Memory B cell (primary cell): Measurements from ENCODE around the gene MAMDC2.
A peak's percentile ranks its signal among the peaks of the same experiment; 100 is the strongest.

Experiments used
- ATAC-seq: fragments of 150-1000 bp; cut with Tn5 transposase; 2 replicates; pipeline ENCODE4 v1.10.0; 2021; ENCODE audit warnings: low read depth, mild to moderate bottlenecking, moderate library complexity
- DNase-seq, 2 donors: peaks; one replicate each; pipeline ENCODE4 v3.0.0; 2022; ENCODE audit warnings: low spot score in 2 of 2
- H3K27ac Mint-ChIP-seq: one replicate; pipeline ENCODE4 v1.8.0; 2022; ENCODE audit warnings: mild to moderate bottlenecking, moderate library complexity, mixed read lengths
- H3K27me3 Mint-ChIP-seq: one replicate; pipeline ENCODE4 v1.8.0; 2022; ENCODE audit warnings: mixed read lengths
- H3K36me3 Mint-ChIP-seq: one replicate; pipeline ENCODE4 v1.8.0; 2022; ENCODE audit warnings: mild to moderate bottlenecking, mixed read lengths
- H3K4me1 Mint-ChIP-seq: one replicate; pipeline ENCODE4 v1.8.0; 2022; ENCODE audit warnings: mixed read lengths
- H3K4me3 Mint-ChIP-seq: one replicate; pipeline ENCODE4 v1.8.0; 2022; ENCODE audit warnings: mild to moderate bottlenecking, moderate library complexity, mixed read lengths
- H3K9me3 Mint-ChIP-seq: one replicate; pipeline ENCODE4 v1.8.0; 2022; ENCODE audit warnings: mixed read lengths

Gene MAMDC2

DNA sequence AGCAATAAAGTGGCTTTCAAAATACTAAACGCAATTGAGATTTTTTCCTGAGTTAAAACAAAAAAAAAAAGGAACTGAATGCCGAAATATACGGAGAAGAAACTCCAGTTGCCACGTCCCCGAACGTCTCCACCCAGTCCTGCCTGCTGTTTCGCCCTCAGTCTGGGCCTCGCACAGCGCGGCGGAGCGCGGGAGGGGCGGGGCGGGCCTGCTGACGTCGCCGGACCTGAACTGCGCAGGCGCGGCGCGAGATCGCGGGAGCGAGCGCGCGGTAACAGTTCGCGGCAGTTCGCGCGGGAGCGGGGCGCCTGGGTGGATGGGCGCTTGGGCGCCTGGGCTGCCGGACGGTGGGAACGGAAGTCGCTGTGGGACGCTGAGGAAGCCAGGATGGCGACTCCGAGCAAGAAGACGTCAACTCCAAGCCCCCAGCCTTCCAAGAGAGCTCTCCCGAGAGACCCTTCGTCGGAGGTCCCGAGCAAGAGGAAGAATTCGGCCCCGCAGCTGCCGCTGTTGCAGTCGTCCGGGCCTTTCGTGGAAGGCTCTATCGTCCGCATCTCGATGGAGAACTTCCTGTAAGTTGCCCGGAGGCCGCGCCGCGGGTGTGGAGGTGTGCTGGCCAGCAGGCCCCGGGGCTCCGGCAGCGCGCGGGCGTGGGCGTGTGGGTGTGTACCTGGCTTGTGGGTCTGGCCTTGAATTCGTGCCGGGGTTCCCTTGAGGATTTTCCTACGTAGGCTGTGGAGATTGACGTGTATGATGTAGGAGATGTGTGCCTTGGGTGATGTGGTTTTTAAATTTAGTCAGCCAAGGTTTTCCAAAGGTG is 215.3 kb downstream of the MAMDC2 start, which contains the start of gene SMC5:
Gene SMC5, plus strand, starts transcription at position 287 of the 820 bp plus-strand sequence. Its CDS starts 101 bp downstream, at position 388.
- peak within 1 kb of the TSS; percentile 86 for H3K4me3 Mint-ChIP-seq
- H3K4me1 Mint-ChIP-seq = peaks cover 34% of the 10 kb centered on the region
- H3K27me3 Mint-ChIP-seq = no peaks in the 10 kb centered on the region
- H3K36me3 Mint-ChIP-seq = peaks cover 12% of the 10 kb centered on the region
- H3K9me3 Mint-ChIP-seq = no peaks in the 10 kb centered on the region
- DNase-seq = peak; percentile 88 to 91
- peak within 1 kb of the TSS; percentile 92 for H3K27ac Mint-ChIP-seq
- peak; percentile 84 for ATAC-seq

DNA sequence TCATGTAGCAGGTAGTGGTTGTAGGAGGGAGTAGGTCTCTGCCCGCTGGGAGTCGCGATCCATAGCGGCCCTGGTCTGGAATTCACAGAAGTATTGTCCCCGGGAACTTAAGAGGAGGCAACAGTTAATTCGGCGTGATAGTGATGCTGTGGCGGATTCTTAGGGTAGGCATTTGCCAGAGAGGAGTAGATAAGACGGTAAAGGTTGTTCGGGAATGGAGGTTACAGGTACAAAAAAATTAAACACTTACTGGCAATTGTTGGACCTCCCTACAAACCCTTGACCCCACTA is 215.8 kb downstream of the MAMDC2 start:
- Mint-ChIP-seq H3K9me3 (no peaks in the 10 kb centered on the region), H3K27me3 (no peaks in the 10 kb centered on the region), H3K4me1 (peaks cover 34% of the 10 kb centered on the region), H3K4me3 (peak overlapping the region; percentile 86), H3K27ac (peak overlapping the region; percentile 92), H3K36me3 (peaks cover 12% of the 10 kb centered on the region)
- DNase-seq (no peak), ATAC-seq (no peak)

DNA sequence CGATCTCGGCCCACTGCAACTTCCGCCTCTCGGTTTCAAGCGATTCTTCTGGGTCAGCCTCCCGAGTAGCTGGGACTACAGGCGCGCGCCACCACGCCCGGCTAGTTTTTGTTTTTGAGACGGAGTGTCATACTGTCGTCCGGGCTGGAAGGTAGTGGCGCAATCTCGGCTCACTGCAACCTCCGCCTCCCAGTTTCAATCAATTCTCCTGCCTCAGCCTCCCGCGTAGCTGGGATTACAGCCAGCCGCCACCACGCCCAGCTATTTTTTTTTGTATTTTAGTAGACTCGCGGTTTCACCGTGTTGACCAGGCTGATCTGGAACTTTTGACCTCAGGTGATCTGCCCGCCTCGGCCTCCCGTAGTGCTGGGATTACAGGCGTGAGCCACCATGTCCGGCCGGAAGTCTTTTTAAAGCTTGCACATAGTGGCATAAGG is 216.4 kb downstream of the MAMDC2 start:
- peak overlapping the region; percentile 86 for H3K4me3 Mint-ChIP-seq
- H3K36me3 Mint-ChIP-seq = peaks cover 14% of the 10 kb centered on the region
- DNase-seq (no peak), ATAC-seq (no peak)
- peaks cover 34% of the 10 kb centered on the region for H3K4me1 Mint-ChIP-seq
- no peaks in the 10 kb centered on the region for H3K9me3 Mint-ChIP-seq
- peak overlapping the region; percentile 92 for H3K27ac Mint-ChIP-seq
- H3K27me3 Mint-ChIP-seq = no peaks in the 10 kb centered on the region

DNA sequence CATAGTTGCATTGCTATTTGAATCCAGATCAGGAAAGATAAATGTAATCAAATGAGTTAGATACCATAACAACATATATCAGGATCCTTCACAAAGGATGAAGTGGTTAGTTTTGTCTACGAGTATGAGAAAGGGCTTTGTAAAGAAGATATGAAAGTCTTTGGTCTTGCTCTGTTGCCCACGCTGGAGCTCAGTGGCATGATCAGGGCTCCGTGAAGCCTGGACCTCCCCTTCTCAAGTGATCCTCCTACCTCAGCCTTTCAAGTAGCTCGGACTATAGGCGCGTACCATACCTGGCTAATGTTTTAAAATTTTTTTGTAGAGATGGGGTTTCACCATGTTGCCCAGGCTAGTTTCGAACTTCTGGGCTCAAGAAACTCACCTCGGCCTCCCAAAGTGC is 217.0 kb downstream of the MAMDC2 start:
- DNase-seq = peak in 1 of 2 donors; percentile 11
- no peaks in the 10 kb centered on the region for H3K9me3 Mint-ChIP-seq
- H3K27me3 Mint-ChIP-seq = no peaks in the 10 kb centered on the region
- peak; percentile 19 for ATAC-seq
- H3K4me1 Mint-ChIP-seq = peaks cover 34% of the 10 kb centered on the region
- peaks cover 17% of the 10 kb centered on the region for H3K36me3 Mint-ChIP-seq
- H3K4me3 Mint-ChIP-seq = peak overlapping the region; percentile 86
- peak overlapping the region; percentile 92 for H3K27ac Mint-ChIP-seq

DNA sequence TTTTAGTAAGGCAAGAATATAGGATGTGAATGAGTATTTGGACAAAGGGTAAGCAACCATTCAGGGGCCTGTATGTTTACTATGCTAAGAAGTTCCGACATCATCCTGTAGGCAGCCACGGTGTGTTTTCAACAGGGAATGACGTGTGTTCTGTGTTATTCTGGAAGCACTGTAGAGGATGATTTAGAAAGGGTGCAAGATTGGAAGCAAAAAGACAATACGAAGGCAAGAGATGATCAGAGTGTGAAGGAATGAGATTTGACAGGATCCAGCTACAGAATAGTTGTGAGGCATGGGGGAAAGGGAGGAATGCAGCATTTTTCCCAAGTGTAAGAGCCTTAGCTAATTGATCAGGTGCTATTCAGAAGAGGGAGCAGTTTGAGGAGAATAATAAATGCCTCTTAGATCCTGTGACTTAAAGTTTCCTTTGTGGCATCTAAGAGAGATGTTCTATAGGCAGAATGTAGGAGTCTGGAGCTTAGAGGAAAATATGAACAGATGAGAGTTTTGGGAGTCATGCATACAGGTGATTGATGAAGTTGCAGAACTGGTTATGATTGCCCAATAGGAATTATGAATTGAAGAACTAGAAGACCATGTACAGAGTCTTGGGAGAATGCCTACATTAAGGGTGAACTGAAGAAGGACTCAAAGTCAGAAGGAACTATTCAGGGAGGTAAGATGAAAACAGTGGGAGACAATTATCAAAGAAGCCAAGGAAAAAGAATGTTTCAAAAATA is 217.7 kb downstream of the MAMDC2 start:
- peak overlapping the region; percentile 1 for H3K4me3 Mint-ChIP-seq
- no peak overlapping the region for H3K27ac Mint-ChIP-seq
- peaks cover 19% of the 10 kb centered on the region for H3K36me3 Mint-ChIP-seq
- H3K9me3 Mint-ChIP-seq = no peaks in the 10 kb centered on the region
- no peaks in the 10 kb centered on the region for H3K27me3 Mint-ChIP-seq
- peaks cover 34% of the 10 kb centered on the region for H3K4me1 Mint-ChIP-seq
- ATAC-seq (no peak), DNase-seq (no peak)

DNA sequence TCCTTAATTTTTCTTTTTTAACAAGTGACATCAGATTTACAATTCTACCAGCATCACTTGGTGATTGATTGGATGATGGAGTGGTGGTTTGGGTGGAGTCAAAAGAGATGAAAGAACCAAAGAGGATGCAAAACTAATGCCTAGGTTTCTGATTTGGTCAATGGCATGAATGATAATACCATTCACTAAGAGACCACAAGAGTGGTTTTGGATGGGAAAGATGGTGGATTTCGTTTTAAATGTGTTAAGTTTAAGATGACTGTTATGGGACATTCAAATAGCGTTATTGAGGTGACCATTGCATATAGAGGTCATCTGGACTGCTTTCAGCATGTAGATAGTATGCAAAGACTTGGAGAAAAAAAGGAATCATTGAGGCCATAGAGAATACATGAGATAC is 218.7 kb downstream of the MAMDC2 start:
- H3K27ac Mint-ChIP-seq = no peak overlapping the region
- H3K9me3 Mint-ChIP-seq = no peaks in the 10 kb centered on the region
- peaks cover 34% of the 10 kb centered on the region for H3K4me1 Mint-ChIP-seq
- H3K4me3 Mint-ChIP-seq = no peak overlapping the region
- peaks cover 19% of the 10 kb centered on the region for H3K36me3 Mint-ChIP-seq
- ATAC-seq (no peak), DNase-seq (no peak)
- H3K27me3 Mint-ChIP-seq = no peaks in the 10 kb centered on the region

DNA sequence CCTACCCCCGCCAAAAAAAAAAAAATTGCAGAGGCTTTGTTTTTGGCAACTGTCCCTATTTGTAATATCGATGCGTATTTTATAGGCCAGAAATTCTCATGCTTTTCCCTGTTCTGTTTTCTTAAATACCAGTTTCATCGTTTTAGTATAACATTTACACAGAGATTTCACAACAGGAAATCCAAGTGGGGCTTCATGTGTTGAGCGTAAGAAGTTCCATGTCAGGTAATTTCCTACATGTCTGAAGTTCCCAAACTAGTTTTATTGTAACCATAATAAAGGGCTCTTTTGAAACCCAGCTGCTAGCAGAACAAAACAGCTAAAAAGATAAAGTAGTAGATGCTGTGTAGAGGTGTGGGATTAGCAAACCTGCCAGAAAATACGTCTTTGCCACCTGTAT is 219.3 kb downstream of the MAMDC2 start:
- H3K4me1 Mint-ChIP-seq = peaks cover 34% of the 10 kb centered on the region
- peaks cover 21% of the 10 kb centered on the region for H3K36me3 Mint-ChIP-seq
- H3K4me3 Mint-ChIP-seq = no peak overlapping the region
- no peak overlapping the region for H3K27ac Mint-ChIP-seq
- no peaks in the 10 kb centered on the region for H3K9me3 Mint-ChIP-seq
- no peaks in the 10 kb centered on the region for H3K27me3 Mint-ChIP-seq
- ATAC-seq (no peak), DNase-seq (no peak)

DNA sequence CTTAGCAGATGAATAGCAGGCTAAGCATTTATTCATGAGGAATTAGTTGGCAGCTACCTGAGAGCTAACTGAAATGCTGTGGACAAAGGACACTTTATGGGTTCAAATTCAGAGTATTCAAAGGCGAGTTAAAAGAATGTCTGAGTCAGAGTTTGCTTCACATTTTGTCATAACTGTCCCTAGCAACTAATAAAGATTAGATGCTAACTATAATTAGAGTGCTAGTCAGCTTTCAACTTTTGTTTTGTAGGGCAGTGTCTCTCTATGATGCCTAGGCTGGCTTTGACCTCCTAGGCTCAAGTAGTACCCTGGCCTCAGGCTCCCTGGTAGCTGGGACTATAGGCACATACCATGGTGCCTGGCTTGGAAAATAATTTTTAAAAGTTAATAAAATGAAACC is 219.8 kb downstream of the MAMDC2 start:
- no peaks in the 10 kb centered on the region for H3K9me3 Mint-ChIP-seq
- H3K27ac Mint-ChIP-seq = no peak overlapping the region
- peaks cover 21% of the 10 kb centered on the region for H3K36me3 Mint-ChIP-seq
- H3K4me1 Mint-ChIP-seq = peaks cover 31% of the 10 kb centered on the region
- DNase-seq (no peak), ATAC-seq (no peak)
- H3K4me3 Mint-ChIP-seq = no peak overlapping the region
- H3K27me3 Mint-ChIP-seq = no peaks in the 10 kb centered on the region
